MM.1S (cell line): ENCODE results near the gene TMPRSS3.

Experiments used
- DNase-seq: peaks from one replicate; pipeline ENCODE4 v3.0.0-alpha.2; 2015
- H2AFZ ChIP-seq: fragments of 300-600 bp; sonication (generic); 2 replicates; pipeline ENCODE4 v1.6.0; 2016; ENCODE audit warnings: antibody characterized with exemption, low read length
- H3F3A ChIP-seq: fragments of 300-600 bp; sonication (generic); 2 replicates; pipeline ENCODE4 v1.6.1; 2016; ENCODE audit warnings: mild to moderate bottlenecking, antibody characterized with exemption, low read length, moderate library complexity, mixed read lengths; ENCODE audit not compliant: insufficient read depth
- H3K27ac ChIP-seq: fragments of 300-600 bp; sonication (generic); 2 replicates; pipeline ENCODE4 v1.5.1; 2016; ENCODE audit warnings: mild to moderate bottlenecking, low read length
- H3K27me3 ChIP-seq: fragments of 300-600 bp; sonication (generic); replicated peaks from 2 replicates; pipeline ENCODE4 v1.6.0; 2016; ENCODE audit warnings: low read length; ENCODE audit not compliant: insufficient read depth
- H3K36me3 ChIP-seq: fragments of 300-600 bp; sonication (generic); replicated peaks from 2 replicates; pipeline ENCODE4 v1.6.1; 2016; ENCODE audit warnings: mild to moderate bottlenecking, low read length, mixed read lengths; ENCODE audit not compliant: insufficient read depth
- H3K4me1 ChIP-seq: fragments of 300-600 bp; sonication (generic); 2 replicates; pipeline ENCODE4 v1.6.1; 2016; ENCODE audit warnings: low read length, mixed read lengths
- H3K4me2 ChIP-seq: fragments of 300-600 bp; sonication (generic); 2 replicates; pipeline ENCODE4 v1.6.0; 2016; ENCODE audit warnings: low read depth, low read length
- H3K4me3 ChIP-seq: fragments of 300-600 bp; sonication (generic); 2 replicates; pipeline ENCODE4 v1.5.1; 2016; ENCODE audit warnings: low read length, mixed read lengths
- H3K79me2 ChIP-seq: fragments of 300-600 bp; sonication (generic); 2 replicates; pipeline ENCODE4 v1.6.1; 2016; ENCODE audit warnings: mixed run types, low read length, mixed read lengths
- H3K9ac ChIP-seq: fragments of 300-600 bp; sonication (generic); 2 replicates; pipeline ENCODE4 v1.6.1; 2016; ENCODE audit warnings: low read length, mixed read lengths
- H3K9me2 ChIP-seq: fragments of 300-600 bp; sonication (generic); replicated peaks from 2 replicates; pipeline ENCODE4 v1.6.1; 2016; ENCODE audit warnings: mild to moderate bottlenecking, low read length, mixed read lengths; ENCODE audit not compliant: insufficient read depth
- H3K9me3 ChIP-seq: fragments of 300-600 bp; sonication (generic); replicated peaks from 2 replicates; pipeline ENCODE4 v1.6.1; 2016; ENCODE audit warnings: mild to moderate bottlenecking, low read length, mixed read lengths; ENCODE audit not compliant: insufficient read depth
- H4K20me1 ChIP-seq: fragments of 300-600 bp; sonication (generic); 2 replicates; pipeline ENCODE4 v1.6.1; 2016; ENCODE audit warnings: mild to moderate bottlenecking, low read length, moderate library complexity, mixed read lengths; ENCODE audit not compliant: insufficient read depth
- EZH2 ChIP-seq: fragments of 300-600 bp; sonication (generic); optimal IDR thresholded peaks from 2 replicates; pipeline ENCODE3; 2017; ENCODE audit warnings: low read depth, mild to moderate bottlenecking, antibody characterized with exemption, low read length, mixed read lengths
- EZH2phosphoT487 ChIP-seq: fragments of 300-600 bp; sonication (generic); IDR thresholded peaks from 2 replicates; pipeline ENCODE4 v1.6.1; 2018; ENCODE audit warnings: antibody characterized with exemption, low read length
- TF ChIP-seq, protein P1 (sequence below): fragments of 300-600 bp; sonication (generic); IDR thresholded peaks from 2 replicates; pipeline ENCODE4 v1.5.1; 2016; ENCODE audit warnings: antibody characterized with exemption, low read length, mixed read lengths

The TMPRSS3 gene

DNA sequence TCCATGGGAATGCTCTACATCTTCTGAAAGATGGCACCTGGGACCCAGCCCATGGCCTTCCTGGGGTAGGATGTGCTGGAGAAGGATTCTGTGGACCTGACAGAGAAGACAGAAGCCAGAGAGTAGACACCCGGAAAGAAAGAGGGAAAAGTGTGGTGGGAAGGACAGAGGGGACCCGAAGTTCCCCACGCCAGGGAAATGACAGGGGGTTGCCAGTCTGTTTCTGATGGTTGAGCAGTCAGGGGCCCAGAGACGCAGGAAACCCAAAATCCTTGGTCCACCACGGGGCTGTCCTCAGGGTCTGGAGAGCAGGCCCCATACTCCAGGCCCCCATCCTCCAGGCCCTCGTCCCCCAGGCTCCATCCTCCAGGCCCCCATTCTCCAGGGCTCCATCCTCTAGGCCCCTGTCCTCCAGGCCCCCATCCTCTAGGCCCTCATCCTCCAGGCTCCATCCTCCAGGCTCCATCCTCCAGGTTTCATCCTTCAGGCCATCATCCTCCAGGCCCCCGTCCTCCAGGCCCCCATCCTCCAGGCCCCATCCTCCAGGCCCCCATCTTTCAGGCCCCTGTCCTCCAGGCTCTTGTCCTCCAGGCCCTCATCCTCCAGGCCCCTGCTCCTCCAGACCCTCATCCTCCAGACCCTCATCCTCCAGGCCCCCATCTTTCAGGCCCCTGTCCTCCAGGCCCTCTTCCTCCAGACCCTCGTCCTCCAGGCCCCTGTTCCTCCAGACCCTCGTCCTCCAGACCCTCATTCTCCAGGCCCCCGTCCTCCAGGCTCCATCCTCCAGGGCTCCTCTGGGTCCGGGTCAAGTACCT is 44.0 kb downstream of the TMPRSS3 start:
- DNase-seq: no peak
- Histone ChIP-seq H3K27me3 (peaks cover 100% of the 10 kb centered on the region), H3K36me3 (no peaks in the 10 kb centered on the region), H3K4me2 (no peak overlapping the region), H3F3A (no peaks in the 10 kb centered on the region), H3K9me2 (no peaks in the 10 kb centered on the region), H4K20me1 (no peaks in the 10 kb centered on the region), H3K9me3 (no peaks in the 10 kb centered on the region), H3K27ac (no peak overlapping the region), H3K4me3 (no peak overlapping the region), H3K9ac (no peak overlapping the region), H2AFZ (no peak overlapping the region), H3K79me2 (no peaks in the 10 kb centered on the region), H3K4me1 (no peaks in the 10 kb centered on the region)
- no peak for TF ChIP-seq EZH2phosphoT487
- TF ChIP-seq, protein P1, sequence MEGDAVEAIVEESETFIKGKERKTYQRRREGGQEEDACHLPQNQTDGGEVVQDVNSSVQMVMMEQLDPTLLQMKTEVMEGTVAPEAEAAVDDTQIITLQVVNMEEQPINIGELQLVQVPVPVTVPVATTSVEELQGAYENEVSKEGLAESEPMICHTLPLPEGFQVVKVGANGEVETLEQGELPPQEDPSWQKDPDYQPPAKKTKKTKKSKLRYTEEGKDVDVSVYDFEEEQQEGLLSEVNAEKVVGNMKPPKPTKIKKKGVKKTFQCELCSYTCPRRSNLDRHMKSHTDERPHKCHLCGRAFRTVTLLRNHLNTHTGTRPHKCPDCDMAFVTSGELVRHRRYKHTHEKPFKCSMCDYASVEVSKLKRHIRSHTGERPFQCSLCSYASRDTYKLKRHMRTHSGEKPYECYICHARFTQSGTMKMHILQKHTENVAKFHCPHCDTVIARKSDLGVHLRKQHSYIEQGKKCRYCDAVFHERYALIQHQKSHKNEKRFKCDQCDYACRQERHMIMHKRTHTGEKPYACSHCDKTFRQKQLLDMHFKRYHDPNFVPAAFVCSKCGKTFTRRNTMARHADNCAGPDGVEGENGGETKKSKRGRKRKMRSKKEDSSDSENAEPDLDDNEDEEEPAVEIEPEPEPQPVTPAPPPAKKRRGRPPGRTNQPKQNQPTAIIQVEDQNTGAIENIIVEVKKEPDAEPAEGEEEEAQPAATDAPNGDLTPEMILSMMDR: no peak
- TF ChIP-seq EZH2: no peak

DNA sequence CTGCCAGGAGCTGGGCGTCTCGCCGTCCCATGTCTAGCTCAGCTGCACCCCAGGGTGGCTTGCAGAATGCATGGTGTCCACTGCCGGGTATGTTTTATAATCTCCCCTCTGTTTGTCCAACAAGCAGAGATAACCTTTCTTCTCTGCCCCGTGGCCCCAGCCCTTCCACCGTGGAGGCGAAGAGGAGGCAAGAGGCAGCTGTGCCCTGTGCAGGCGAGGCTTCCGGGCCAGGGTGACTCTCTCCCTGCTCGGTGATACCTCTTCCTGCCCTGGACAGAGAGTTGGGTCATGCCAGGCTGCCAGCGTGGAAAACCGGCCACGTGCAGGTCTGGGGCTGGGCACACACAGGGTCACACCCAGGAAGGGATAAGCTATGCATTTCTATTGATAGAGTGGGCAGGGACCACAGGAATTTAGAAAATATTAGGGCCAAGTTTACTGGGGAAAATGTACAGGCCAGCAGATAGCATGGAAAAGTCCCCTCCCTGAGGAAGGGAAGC is 44.9 kb downstream of the TMPRSS3 start, which contains the start of gene TFF2:
TSS of gene TFF2 (minus strand) at position 68 of the 500 bp plus-strand sequence. CDS start at position 31, 37 bp downstream.
- Histone ChIP-seq H3K27ac (no peak within 1 kb of the TSS), H3K36me3 (no peaks in the 10 kb centered on the region), H4K20me1 (no peaks in the 10 kb centered on the region), H3K4me2 (no peak within 1 kb of the TSS), H3K27me3 (peaks cover 100% of the 10 kb centered on the region), H3K9ac (no peak within 1 kb of the TSS), H3K79me2 (no peaks in the 10 kb centered on the region), H2AFZ (no peak within 1 kb of the TSS), H3K4me3 (no peak within 1 kb of the TSS), H3K4me1 (no peaks in the 10 kb centered on the region), H3F3A (no peaks in the 10 kb centered on the region), H3K9me3 (no peaks in the 10 kb centered on the region), H3K9me2 (no peaks in the 10 kb centered on the region)
- TF ChIP-seq, protein P1: no peak
- TF ChIP-seq EZH2 (no peak), EZH2phosphoT487 (no peak)
- DNase-seq: no peak

DNA sequence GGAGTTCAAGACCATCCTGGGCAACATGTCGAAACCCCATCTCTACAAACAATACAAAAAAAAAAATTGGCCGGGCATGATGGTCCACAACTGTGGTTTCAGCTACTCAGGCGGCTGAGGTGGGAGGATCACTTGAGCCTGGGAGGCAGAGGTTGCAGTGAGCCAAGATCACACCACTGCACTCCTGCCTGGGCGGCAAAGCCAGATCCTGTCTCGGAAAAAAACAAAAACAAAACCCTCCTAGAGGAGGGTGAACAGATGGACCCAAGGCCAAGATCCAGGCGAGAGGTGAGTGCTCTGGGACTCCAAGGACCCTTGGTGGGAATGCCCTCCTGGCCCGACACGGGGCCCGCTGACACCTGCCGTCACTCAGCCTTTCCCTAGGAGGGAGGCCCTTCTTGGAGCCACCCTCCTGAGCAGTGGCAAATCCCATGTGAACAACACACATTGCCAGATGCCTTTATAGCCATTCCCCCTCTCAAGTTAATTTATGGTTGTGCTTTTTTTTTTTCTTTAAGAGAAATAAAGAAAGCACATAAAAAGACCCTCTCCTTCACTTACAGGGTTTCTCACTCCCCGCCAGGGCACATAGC is 45.4 kb downstream of the TMPRSS3 start:
- H3K36me3 ChIP-seq: no peaks in the 10 kb centered on the region
- no peak overlapping the region for H3K4me3 ChIP-seq
- no peak overlapping the region for H3K27ac ChIP-seq
- H3K27me3 ChIP-seq: peaks cover 100% of the 10 kb centered on the region
- no peaks in the 10 kb centered on the region for H3F3A ChIP-seq
- H3K9me2 ChIP-seq: no peaks in the 10 kb centered on the region
- H2AFZ ChIP-seq: no peak overlapping the region
- H3K79me2 ChIP-seq: no peaks in the 10 kb centered on the region
- TF ChIP-seq EZH2 (no peak), EZH2phosphoT487 (no peak)
- TF ChIP-seq, protein P1: no peak
- no peak overlapping the region for H3K4me2 ChIP-seq
- no peaks in the 10 kb centered on the region for H3K4me1 ChIP-seq
- no peak for DNase-seq
- no peak overlapping the region for H3K9ac ChIP-seq
- no peaks in the 10 kb centered on the region for H4K20me1 ChIP-seq
- no peaks in the 10 kb centered on the region for H3K9me3 ChIP-seq
